ENCODE results near the gene UBE2I. TPM values are rescaled to one million over a fixed set of nuclear protein-coding genes. Genes with fewer than 3 reads are reported as not detected.

Gene UBE2I
- total and polyA plus RNA-seq, 8 donors = 30.0 to 57.9 (median 36.7) TPM

- ATAC-seq = no peak
- Histone ChIP-seq H3K27me3 (no peaks in the 10 kb centered on the region), H3K9me3 (no peaks in the 10 kb centered on the region), H3K27ac (no peak overlapping the region), H3K4me1 (no peaks in the 10 kb centered on the region), H3K4me3 (no peak overlapping the region), H3K36me3 (peaks cover 0 to 11% (median 0%) of the 10 kb centered on the region in 3 donors)
- no peak for FAIRE-seq
- no peak for TF ChIP-seq CTCF (IDR thresholded peaks at IDR 0.05)
- intact Hi-C loops (cut with DNase I) = no loop called here
- 91 to 93% methylated on average over 31 to 33 of the region's 33 CpGs for WGBS, 2 donors
- DNase-seq = no peak
These were observed 61.9 kb downstream of the UBE2I start for GRCh38 chr16:1371054-1371978.

GRCh38 chr16:1372292-1372950 is 63.0 kb downstream of the UBE2I start:
- no peak for TF ChIP-seq CTCF (IDR thresholded peaks at IDR 0.05)
- WGBS, 2 donors = 87 to 94% methylated on average over 17 to 18 of the region's 21 CpGs
- Histone ChIP-seq H3K9me3 (no peaks in the 10 kb centered on the region), H3K4me1 (no peaks in the 10 kb centered on the region), H3K36me3 (peaks cover 0 to 9% (median 0%) of the 10 kb centered on the region in 3 donors), H3K27me3 (no peaks in the 10 kb centered on the region), H3K4me3 (no peak overlapping the region), H3K27ac (no peak overlapping the region)
- intact Hi-C loops (cut with DNase I) = no loop called here
- FAIRE-seq (no peak), ATAC-seq (no peak), DNase-seq (no peak)

- no peak overlapping the region for H3K4me3 ChIP-seq
- H3K27ac ChIP-seq = no peak overlapping the region
- ATAC-seq (no peak), DNase-seq (no peak), FAIRE-seq (no peak)
- TF ChIP-seq CTCF (IDR thresholded peaks at IDR 0.05) = no peak
- H3K9me3 ChIP-seq = no peaks in the 10 kb centered on the region
- intact Hi-C loops (cut with DNase I) = no loop called here
- peaks cover 0 to 7% (median 0%) of the 10 kb centered on the region in 3 donors for H3K4me1 ChIP-seq
- H3K36me3 ChIP-seq = peaks cover 0 to 9% (median 0%) of the 10 kb centered on the region in 3 donors
- H3K27me3 ChIP-seq = no peaks in the 10 kb centered on the region
- WGBS, 2 donors = 93 to 95% methylated on average over 45 to 46 of the region's 46 CpGs
These were observed 65.2 kb downstream of the UBE2I start for GRCh38 chr16:1374418-1375297.

- 92 to 93% methylated on average over 24 of the region's 24 CpGs for WGBS, 2 donors
- TF ChIP-seq CTCF (IDR thresholded peaks at IDR 0.05) = no peak
- no peak for FAIRE-seq
These were observed 65.8 kb downstream of the UBE2I start for GRCh38 chr16:1375298-1375640.

More at GRCh38 chr16:1375298-1375640, 65.8 kb downstream of the UBE2I start:
- ATAC-seq (no peak), DNase-seq (no peak)
- intact Hi-C loops (cut with DNase I) = no loop called here
- Histone ChIP-seq H3K9me3 (no peaks in the 10 kb centered on the region), H3K4me1 (peaks cover 0 to 7% (median 0%) of the 10 kb centered on the region in 3 donors), H3K4me3 (no peak overlapping the region), H3K36me3 (peaks cover 0 to 4% (median 0%) of the 10 kb centered on the region in 3 donors), H3K27me3 (no peaks in the 10 kb centered on the region), H3K27ac (no peak overlapping the region)

All from pancreas (tissue), 10 donors.